ENCODE measurements around the gene ATP6V0A1.
"Not testable (repeated sequence)": the region's sequence is repeated elsewhere in the genome, so short reads cannot be mapped to it uniquely, and the experiment has no call there.

Gene ATP6V0A1

GRCh38 chr17:42438600-42439567 lies 19.8 kb upstream of the ATP6V0A1 start:
- peak; percentile 48 for DNase-seq

GRCh38 chr17:42441371-42442195 lies 17.1 kb upstream of the ATP6V0A1 start:
- DNase-seq, result no peak

GRCh38 chr17:42442196-42442565 lies 16.5 kb upstream of the ATP6V0A1 start:
- DNase-seq, result no peak

GRCh38 chr17:42449176-42449575 lies 9.5 kb upstream of the ATP6V0A1 start:
- DNase-seq, result not testable (repeated sequence)

- not testable (repeated sequence) for DNase-seq
These were observed 8.8 kb upstream of the ATP6V0A1 start for GRCh38 chr17:42449838-42450237.

- not testable (repeated sequence) for DNase-seq
These were observed 7.4 kb upstream of the ATP6V0A1 start for GRCh38 chr17:42451270-42451669.

GRCh38 chr17:42453439-42453838 lies 5.2 kb upstream of the ATP6V0A1 start:
- DNase-seq, result no peak

GRCh38 chr17:42454987-42455386 lies 3.7 kb upstream of the ATP6V0A1 start:
- not testable (repeated sequence) for DNase-seq

GRCh38 chr17:42456223-42457106 lies 2.2 kb upstream of the ATP6V0A1 start:
- DNase-seq, result no peak

GRCh38 chr17:42457107-42457792 lies 1.4 kb upstream of the ATP6V0A1 start:
- DNase-seq, result no peak

GRCh38 chr17:42459256-42459800 lies 650 bp downstream of the ATP6V0A1 start:
- no peak for DNase-seq

- DNase-seq, result no peak
These were observed 1.2 kb downstream of the ATP6V0A1 start for GRCh38 chr17:42459801-42460281.

GRCh38 chr17:42460371-42460770 lies 1.7 kb downstream of the ATP6V0A1 start:
- no peak for DNase-seq

GRCh38 chr17:42463976-42464400 lies 5.3 kb downstream of the ATP6V0A1 start:
- DNase-seq, result no peak

- DNase-seq, result no peak
These were observed 9.2 kb downstream of the ATP6V0A1 start for GRCh38 chr17:42467889-42468288.

- DNase-seq, result no peak
These were observed 14.2 kb downstream of the ATP6V0A1 start for GRCh38 chr17:42472709-42473521.

- DNase-seq, result no peak
These were observed 15.6 kb downstream of the ATP6V0A1 start for GRCh38 chr17:42474276-42474675.

- DNase-seq, result no peak
These were observed 16.4 kb downstream of the ATP6V0A1 start for GRCh38 chr17:42475121-42475520.

- no peak for DNase-seq
These were observed 17.2 kb downstream of the ATP6V0A1 start for GRCh38 chr17:42475835-42476234.

- DNase-seq, result no peak
These were observed 17.7 kb downstream of the ATP6V0A1 start for GRCh38 chr17:42476411-42476810.

- no peak for DNase-seq
These were observed 18.5 kb downstream of the ATP6V0A1 start for GRCh38 chr17:42477173-42477572.
